ENCODE data around the gene FRMD5. TPM values are rescaled to one million over a fixed set of nuclear protein-coding genes. Genes with fewer than 3 reads are reported as not detected.

The FRMD5 gene
- total RNA-seq, 1 donor from 2014 or later, result 62.4 TPM

GRCh38 chr15:43927203-43927602 lies 267.9 kb downstream of the FRMD5 start:
- DNase-seq, result no peak
- Histone ChIP-seq H3K4me1 (peaks cover 23% of the 10 kb centered on the region), H3K4me3 (no peak overlapping the region), H3K36me3 (no peaks in the 10 kb centered on the region), H3K27ac (replicated peaks) (no peak overlapping the region), H3K9me3 (replicated peaks) (no peaks in the 10 kb centered on the region), H3K27me3 (ENCODE audit: low read depth) (no peaks in the 10 kb centered on the region)
- TF ChIP-seq, protein P1, sequence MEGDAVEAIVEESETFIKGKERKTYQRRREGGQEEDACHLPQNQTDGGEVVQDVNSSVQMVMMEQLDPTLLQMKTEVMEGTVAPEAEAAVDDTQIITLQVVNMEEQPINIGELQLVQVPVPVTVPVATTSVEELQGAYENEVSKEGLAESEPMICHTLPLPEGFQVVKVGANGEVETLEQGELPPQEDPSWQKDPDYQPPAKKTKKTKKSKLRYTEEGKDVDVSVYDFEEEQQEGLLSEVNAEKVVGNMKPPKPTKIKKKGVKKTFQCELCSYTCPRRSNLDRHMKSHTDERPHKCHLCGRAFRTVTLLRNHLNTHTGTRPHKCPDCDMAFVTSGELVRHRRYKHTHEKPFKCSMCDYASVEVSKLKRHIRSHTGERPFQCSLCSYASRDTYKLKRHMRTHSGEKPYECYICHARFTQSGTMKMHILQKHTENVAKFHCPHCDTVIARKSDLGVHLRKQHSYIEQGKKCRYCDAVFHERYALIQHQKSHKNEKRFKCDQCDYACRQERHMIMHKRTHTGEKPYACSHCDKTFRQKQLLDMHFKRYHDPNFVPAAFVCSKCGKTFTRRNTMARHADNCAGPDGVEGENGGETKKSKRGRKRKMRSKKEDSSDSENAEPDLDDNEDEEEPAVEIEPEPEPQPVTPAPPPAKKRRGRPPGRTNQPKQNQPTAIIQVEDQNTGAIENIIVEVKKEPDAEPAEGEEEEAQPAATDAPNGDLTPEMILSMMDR (IDR thresholded peaks at IDR 0.05; ENCODE audit: borderline replicate concordance), result no peak
- intact Hi-C loops (cut with micrococcal nuclease), result no loop called here

- Histone ChIP-seq H3K27me3 (ENCODE audit: low read depth) (no peaks in the 10 kb centered on the region), H3K27ac (replicated peaks) (no peak overlapping the region), H3K9me3 (replicated peaks) (no peaks in the 10 kb centered on the region), H3K4me3 (no peak overlapping the region), H3K4me1 (peaks cover 18% of the 10 kb centered on the region), H3K36me3 (no peaks in the 10 kb centered on the region)
- intact Hi-C loops (cut with micrococcal nuclease), result no loop called here
- TF ChIP-seq, protein P1 (IDR thresholded peaks at IDR 0.05; ENCODE audit: borderline replicate concordance), result no peak
- DNase-seq, result no peak
These were observed 271.5 kb downstream of the FRMD5 start for GRCh38 chr15:43923553-43923952.

GRCh38 chr15:43922021-43922420 lies 273.1 kb downstream of the FRMD5 start:
- intact Hi-C loops (cut with micrococcal nuclease), result no loop called here
- H3K9me3 ChIP-seq (replicated peaks), result no peaks in the 10 kb centered on the region
- DNase-seq, result no peak
- H3K36me3 ChIP-seq, result no peaks in the 10 kb centered on the region
- peaks cover 18% of the 10 kb centered on the region for H3K4me1 ChIP-seq
- H3K27ac ChIP-seq (replicated peaks), result no peak overlapping the region
- no peak overlapping the region for H3K4me3 ChIP-seq
- H3K27me3 ChIP-seq (ENCODE audit: low read depth), result no peaks in the 10 kb centered on the region
- TF ChIP-seq, protein P1 (IDR thresholded peaks at IDR 0.05; ENCODE audit: borderline replicate concordance), result no peak

- TF ChIP-seq, protein P1 (IDR thresholded peaks at IDR 0.05; ENCODE audit: borderline replicate concordance), result no peak
These were observed 274.3 kb downstream of the FRMD5 start for GRCh38 chr15:43920815-43921214.

GRCh38 chr15:43920254-43920600 lies 274.8 kb downstream of the FRMD5 start:
- H3K4me1 ChIP-seq, result peaks cover 28% of the 10 kb centered on the region
- intact Hi-C loops (cut with micrococcal nuclease), result no loop called here
- TF ChIP-seq, protein P1 (IDR thresholded peaks at IDR 0.05; ENCODE audit: borderline replicate concordance), result no peak
- H3K4me3 ChIP-seq, result no peak overlapping the region
- peak overlapping the region; percentile 40 for H3K27ac ChIP-seq (replicated peaks)
- DNase-seq, result no peak
- no peaks in the 10 kb centered on the region for H3K9me3 ChIP-seq (replicated peaks)
- H3K36me3 ChIP-seq, result no peaks in the 10 kb centered on the region
- H3K27me3 ChIP-seq (ENCODE audit: low read depth), result no peaks in the 10 kb centered on the region

More at GRCh38 chr15:43920815-43921214, 274.3 kb downstream of the FRMD5 start:
- no peaks in the 10 kb centered on the region for H3K27me3 ChIP-seq (ENCODE audit: low read depth)
- peak overlapping the region; percentile 40 for H3K27ac ChIP-seq (replicated peaks)
- H3K4me1 ChIP-seq, result peaks cover 24% of the 10 kb centered on the region
- H3K36me3 ChIP-seq, result no peaks in the 10 kb centered on the region
- H3K9me3 ChIP-seq (replicated peaks), result no peaks in the 10 kb centered on the region
- no peak overlapping the region for H3K4me3 ChIP-seq
- intact Hi-C loops (cut with micrococcal nuclease), result no loop called here
- DNase-seq, result no peak

All from left ventricle myocardium inferior (tissue), 1 donor.